Naive thymus-derived CD4-positive, alpha-beta T cell (primary cell): Measurements from ENCODE around the gene DMAC1. TPM values are rescaled to one million over a fixed set of nuclear protein-coding genes. Genes with fewer than 3 reads are reported as not detected.

Experiments
- ATAC-seq: fragments of 150-1000 bp; cut with Tn5 transposase; 2 replicates; pipeline ENCODE4 v1.10.0; 2021; ENCODE audit warnings: mild to moderate bottlenecking, moderate library complexity
- CTCF ChIA-PET: fragments of 350-600 bp; sonication (Branson Sonifier 250); formaldehyde crosslinking; loops from one replicate; lab custom pipeline; 2021; ENCODE audit warnings: antibody characterized with exemption; lab: Charles Lee
- POLR2A ChIA-PET: fragments of 350-600 bp; sonication (Branson Sonifier 250); formaldehyde crosslinking; loops from one replicate; lab custom pipeline; 2021; ENCODE audit warnings: antibody characterized with exemption, inconsistent platforms; lab: Charles Lee
- DNase-seq, 9 donors: peaks; one replicate each; pipeline versions ENCODE4 v3.0.0 to v3.0.0-alpha.2; 2020 to 2022; ENCODE audit warnings: mixed read lengths in 1 of 9
- H3K27ac ChIP-seq: one replicate; pipeline ENCODE4 v1.7.0; 2013; ENCODE audit warnings: mild to moderate bottlenecking, low read depth, low read length, moderate library complexity
- H3K27me3 ChIP-seq, 2 donors: one replicate each; pipeline ENCODE4 v1.7.0; 2013; ENCODE audit warnings: low read length in 2 of 2, mild to moderate bottlenecking in 2 of 2, moderate library complexity in 2 of 2; ENCODE audit not compliant: control insufficient read depth in 2 of 2, insufficient read depth in 2 of 2
- H3K36me3 ChIP-seq, 3 experiments: 1 replicate in 2 of 3; 2 replicates in 1 of 3; pipeline ENCODE4 v1.7.0; 2013; ENCODE audit warnings: low read length in 3 of 3, mild to moderate bottlenecking in 3 of 3, moderate library complexity in 1 of 3; ENCODE audit not compliant: insufficient read depth in 3 of 3, control insufficient read depth in 2 of 3
- H3K4me1 ChIP-seq, 2 donors: one replicate each; pipeline ENCODE4 v1.7.0; 2013; ENCODE audit warnings: low read length in 2 of 2, mild to moderate bottlenecking in 2 of 2, moderate library complexity in 1 of 2; ENCODE audit not compliant: control insufficient read depth in 2 of 2, insufficient read depth in 2 of 2
- H3K4me3 ChIP-seq: 2 replicates; pipeline ENCODE4 v1.7.0; 2013; ENCODE audit warnings: mild to moderate bottlenecking, low read length
- H3K9me3 ChIP-seq, 3 experiments: 1 replicate in 2 of 3; 2 replicates in 1 of 3; pipeline ENCODE4 v1.7.0; 2013; ENCODE audit warnings: low read length in 3 of 3; ENCODE audit not compliant: control insufficient read depth in 2 of 3
- H3K27ac Mint-ChIP-seq, 9 donors: one replicate each; pipeline ENCODE4 v1.8.0; 2020 to 2022; ENCODE audit warnings: mixed read lengths in 9 of 9, mild to moderate bottlenecking in 8 of 9, moderate library complexity in 5 of 9, inconsistent platforms in 2 of 9
- H3K27me3 Mint-ChIP-seq, 5 donors: one replicate each; pipeline ENCODE4 v1.8.0; 2021 to 2022; ENCODE audit warnings: mixed read lengths in 5 of 5, mild to moderate bottlenecking in 1 of 5
- H3K36me3 Mint-ChIP-seq, 5 donors: one replicate each; pipeline ENCODE4 v1.8.0; 2020 to 2022; ENCODE audit warnings: mixed read lengths in 5 of 5, mild to moderate bottlenecking in 3 of 5, inconsistent platforms in 1 of 5
- H3K4me1 Mint-ChIP-seq, 7 donors: one replicate each; pipeline ENCODE4 v1.8.0; 2020 to 2022; ENCODE audit warnings: mixed read lengths in 7 of 7, mild to moderate bottlenecking in 3 of 7, inconsistent platforms in 1 of 7
- H3K4me3 Mint-ChIP-seq, 10 donors: one replicate each; pipeline ENCODE4 v1.8.0; 2020 to 2022; ENCODE audit warnings: mild to moderate bottlenecking in 10 of 10, mixed read lengths in 10 of 10, moderate library complexity in 6 of 10, inconsistent platforms in 2 of 10
- H3K9me3 Mint-ChIP-seq, 11 donors: one replicate each; pipeline ENCODE4 v1.8.0; 2020 to 2022; ENCODE audit warnings: mixed read lengths in 11 of 11, mild to moderate bottlenecking in 4 of 11, inconsistent platforms in 1 of 11, moderate library complexity in 1 of 11
- intact Hi-C, 2 donors: fragments of 100-400 bp; cut with micrococcal nuclease; formaldehyde crosslinking; loops; one replicate each; pipeline ENCODE4 v1.15.1; 2023
- polyA plus RNA-seq, 2 donors: library from polyadenylated mRNA; unstranded; fragments of 300-500 nt; fragmentation: Illumina TruSeq; gene quantifications; one replicate each; pipeline ENCODE4 v1.2.3, GENCODE V29; 2021
- total RNA-seq, 6 experiments: library from RNA in 5 of 6; stranded (reverse) in 5 of 6; gene quantifications; 1 replicate in 5 of 6; 2 replicates in 1 of 6; pipeline ENCODE4 v1.2.3 and lab custom pipeline; 2021 to 2026

Gene DMAC1
- total and polyA plus RNA-seq, 7 experiments from 2014 or later: 17.5 to 54.9 (median 44.3) TPM

DNA sequence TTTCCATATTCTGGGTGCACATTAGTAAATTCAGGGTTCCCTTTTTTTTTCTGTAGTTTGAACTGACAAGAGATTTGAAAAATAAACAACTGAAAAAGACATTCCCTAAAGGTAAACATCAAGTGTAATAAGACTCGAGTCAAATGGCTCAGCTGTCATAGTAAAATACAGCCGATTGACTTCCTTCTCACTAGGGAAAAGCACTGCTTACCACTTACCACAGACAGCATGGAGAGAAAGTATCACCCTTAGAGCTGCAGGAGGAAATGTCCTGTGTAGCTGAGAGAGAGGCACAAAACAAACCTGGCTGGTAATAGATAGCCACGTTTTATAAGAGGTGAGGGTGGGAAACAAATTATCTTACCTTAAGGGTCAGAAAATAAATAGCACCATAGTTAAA, 12.1 kb upstream of the DMAC1 start:
- peaks cover 0 to 7% (median 5%) of the 10 kb centered on the region in 5 donors for H3K27me3 Mint-ChIP-seq
- no peaks in the 10 kb centered on the region for H3K36me3 ChIP-seq
- H3K4me1 Mint-ChIP-seq: peaks cover 0 to 4% (median 0%) of the 10 kb centered on the region in 7 donors
- no peak overlapping the region for H3K27ac ChIP-seq
- no peak overlapping the region for H3K4me3 ChIP-seq
- H3K9me3 Mint-ChIP-seq: no peaks in the 10 kb centered on the region
- H3K36me3 Mint-ChIP-seq: no peaks in the 10 kb centered on the region
- intact Hi-C loops: no loop called here
- POLR2A ChIA-PET: no interaction called here
- no peaks in the 10 kb centered on the region for H3K4me1 ChIP-seq
- ATAC-seq: no peak
- no peak overlapping the region for H3K4me3 Mint-ChIP-seq
- H3K27me3 ChIP-seq: no peaks in the 10 kb centered on the region
- CTCF ChIA-PET: no interaction called here
- H3K27ac Mint-ChIP-seq: no peak overlapping the region
- H3K9me3 ChIP-seq: no peaks in the 10 kb centered on the region
- no peak for DNase-seq

DNA sequence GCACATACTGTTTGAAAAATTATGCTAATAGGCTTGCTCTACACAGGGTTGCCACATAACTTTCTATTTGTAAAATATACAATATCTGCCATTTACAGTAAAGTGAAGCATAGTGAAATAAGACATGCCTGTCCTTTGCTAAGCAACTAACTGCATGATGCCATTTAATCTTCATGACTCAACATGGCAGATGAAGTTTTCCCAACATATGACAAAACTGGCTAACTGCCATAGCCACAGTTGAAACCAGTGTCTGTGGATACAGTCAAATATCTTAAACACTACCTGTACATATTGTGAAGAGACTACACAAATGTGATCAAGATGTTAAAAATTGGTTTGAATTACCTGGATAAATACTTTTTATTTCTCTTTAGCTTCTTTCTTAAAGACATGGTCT, 3.1 kb upstream of the DMAC1 start:
- peaks cover 0 to 4% (median 0%) of the 10 kb centered on the region in 3 experiments for H3K36me3 ChIP-seq
- POLR2A ChIA-PET: no interaction called here
- no peak for ATAC-seq
- H3K27ac ChIP-seq: no peak overlapping the region
- Mint-ChIP-seq H3K27me3 (peaks cover 0 to 4% (median 0%) of the 10 kb centered on the region in 5 donors), H3K9me3 (no peaks in the 10 kb centered on the region), H3K36me3 (peaks cover 0 to 6% (median 4%) of the 10 kb centered on the region in 5 donors), H3K4me3 (no peak overlapping the region), H3K4me1 (peaks cover 7 to 31% (median 16%) of the 10 kb centered on the region in 7 donors), H3K27ac (no peak overlapping the region)
- H3K4me3 ChIP-seq: no peak overlapping the region
- peaks cover 0 to 6% of the 10 kb centered on the region in 2 donors for H3K4me1 ChIP-seq
- CTCF ChIA-PET: no interaction called here
- no peak for DNase-seq
- H3K27me3 ChIP-seq: no peaks in the 10 kb centered on the region
- intact Hi-C loops: no loop called here
- H3K9me3 ChIP-seq: no peaks in the 10 kb centered on the region

DNA sequence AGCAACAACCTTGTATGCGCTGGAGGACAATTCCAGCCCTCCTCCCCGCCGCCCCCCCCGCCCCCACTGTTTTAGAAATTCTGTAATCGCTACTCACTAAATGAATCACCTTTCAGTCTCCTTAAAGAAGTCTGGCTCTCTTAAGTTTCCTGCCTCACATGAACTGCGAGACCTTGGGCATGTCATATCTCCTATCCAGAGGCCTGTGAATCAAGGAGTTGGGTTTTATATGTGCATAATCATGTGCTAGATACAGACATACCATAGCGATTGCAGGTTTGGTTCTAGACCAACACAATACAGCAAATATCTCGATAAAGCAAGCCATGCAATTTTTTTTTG, 337 bp upstream of the DMAC1 start:
- Mint-ChIP-seq H3K27me3 (peaks cover 0 to 2% (median 0%) of the 10 kb centered on the region in 5 donors), H3K4me3 (peak overlapping the region; percentile 91 to 98 (median 95)), H3K27ac (peak overlapping the region; percentile 84 to 98 (median 93)), H3K9me3 (no peaks in the 10 kb centered on the region), H3K36me3 (peaks cover 6 to 22% (median 16%) of the 10 kb centered on the region in 5 donors), H3K4me1 (peaks cover 12 to 57% (median 36%) of the 10 kb centered on the region in 7 donors)
- intact Hi-C loops: loop anchor here (1.0 to 5.0 kb wide), 14 partner anchors 44 to 1968 kb away; partner anchors contain the start of genes ERMP1 (in 1 of the 2), KDM4C (in 1 of the 2) and UHRF2 (in 1 of the 2)
- H3K27me3 ChIP-seq: no peaks in the 10 kb centered on the region
- POLR2A ChIA-PET: interaction anchor here (0.9 to 1.1 kb wide), 4 partner anchors 136 to 1050 kb away, joined by 3 to 6 read pairs (median 3); no protein-coding TSS in a partner anchor
- peaks cover 0 to 25% (median 0%) of the 10 kb centered on the region in 3 experiments for H3K36me3 ChIP-seq
- CTCF ChIA-PET: no interaction called here
- ATAC-seq (no peak), DNase-seq (peak in 1 of 9 donors; percentile 3)
- H3K4me1 ChIP-seq: peaks cover 0 to 8% of the 10 kb centered on the region in 2 donors
- no peaks in the 10 kb centered on the region for H3K9me3 ChIP-seq
- H3K4me3 ChIP-seq: peak overlapping the region; percentile 96
- H3K27ac ChIP-seq: peak overlapping the region; percentile 88

DNA sequence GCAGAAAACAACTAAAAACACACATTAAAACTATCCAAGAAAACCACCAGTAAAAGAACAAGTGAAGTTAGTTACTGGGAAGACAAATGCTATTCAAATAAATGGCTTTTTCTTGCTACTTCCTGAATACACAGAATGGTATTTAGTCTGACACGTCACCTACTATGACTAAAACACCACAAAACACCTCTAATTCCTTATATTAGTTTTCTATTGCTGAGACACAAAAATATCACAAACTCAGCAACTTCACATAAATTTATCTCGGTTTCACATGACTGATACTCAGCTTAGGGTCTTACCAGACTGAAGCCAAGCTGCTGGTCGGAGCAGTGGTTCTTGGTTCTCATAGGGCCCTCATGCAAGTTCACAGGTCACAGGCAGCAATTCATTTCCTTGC, 5.4 kb downstream of the DMAC1 start:
- Histone ChIP-seq H3K27me3 (no peaks in the 10 kb centered on the region), H3K27ac (no peak overlapping the region), H3K4me1 (peaks cover 0 to 8% of the 10 kb centered on the region in 2 donors), H3K9me3 (no peaks in the 10 kb centered on the region), H3K4me3 (no peak overlapping the region), H3K36me3 (peaks cover 0 to 41% (median 0%) of the 10 kb centered on the region in 3 experiments)
- Mint-ChIP-seq H3K9me3 (no peaks in the 10 kb centered on the region), H3K4me3 (no peak overlapping the region), H3K27ac (peak overlapping the region in 3 of 9 donors; percentile 10 to 20 (median 16)), H3K4me1 (peaks cover 13 to 62% (median 51%) of the 10 kb centered on the region in 7 donors), H3K27me3 (no peaks in the 10 kb centered on the region), H3K36me3 (peaks cover 22 to 51% (median 33%) of the 10 kb centered on the region in 5 donors)
- ATAC-seq (no peak), DNase-seq (no peak)
- ChIA-PET POLR2A (no interaction called here), CTCF (no interaction called here)
- intact Hi-C loops: no loop called here

GRCh38 chr9:7791394-7791793, 8.2 kb downstream of the DMAC1 start:
- Mint-ChIP-seq H3K27me3 (no peaks in the 10 kb centered on the region), H3K27ac (peak overlapping the region in 4 of 9 donors; percentile 14 to 51 (median 40)), H3K4me3 (no peak overlapping the region), H3K36me3 (peaks cover 22 to 55% (median 32%) of the 10 kb centered on the region in 5 donors), H3K9me3 (no peaks in the 10 kb centered on the region), H3K4me1 (peaks cover 2 to 37% (median 31%) of the 10 kb centered on the region in 7 donors)
- ATAC-seq: no peak
- H3K4me1 ChIP-seq: no peaks in the 10 kb centered on the region
- intact Hi-C loops: no loop called here
- no peaks in the 10 kb centered on the region for H3K27me3 ChIP-seq
- no peaks in the 10 kb centered on the region for H3K9me3 ChIP-seq
- peaks cover 0 to 35% (median 0%) of the 10 kb centered on the region in 3 experiments for H3K36me3 ChIP-seq
- ChIA-PET POLR2A (no interaction called here), CTCF (no interaction called here)
- H3K27ac ChIP-seq: no peak overlapping the region
- DNase-seq: no peak
- no peak overlapping the region for H3K4me3 ChIP-seq

DNA sequence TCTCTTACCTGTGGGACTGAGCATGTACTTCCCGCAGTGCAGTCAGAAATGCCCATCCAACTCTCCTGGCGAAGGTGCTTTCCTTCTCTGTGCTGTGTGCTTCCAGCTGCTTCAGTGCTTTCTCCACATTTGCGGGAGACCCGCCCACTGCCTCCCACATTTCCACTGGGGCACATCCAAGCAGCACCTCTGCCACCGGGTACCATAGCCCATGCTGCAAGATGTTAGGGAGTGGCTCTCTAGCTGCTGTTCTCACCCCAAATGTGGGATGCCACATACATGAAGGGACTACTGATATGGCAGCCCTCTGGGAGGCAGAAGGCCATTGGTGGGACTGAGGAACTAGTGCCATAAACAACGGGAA, 8.8 kb downstream of the DMAC1 start:
- Histone ChIP-seq H3K27ac (no peak overlapping the region), H3K4me1 (no peaks in the 10 kb centered on the region), H3K36me3 (peaks cover 0 to 29% (median 0%) of the 10 kb centered on the region in 3 experiments), H3K4me3 (no peak overlapping the region), H3K27me3 (no peaks in the 10 kb centered on the region), H3K9me3 (no peaks in the 10 kb centered on the region)
- intact Hi-C loops: no loop called here
- peaks cover 2 to 31% (median 25%) of the 10 kb centered on the region in 7 donors for H3K4me1 Mint-ChIP-seq
- no peak overlapping the region for H3K4me3 Mint-ChIP-seq
- ATAC-seq (no peak), DNase-seq (no peak)
- ChIA-PET CTCF (no interaction called here), POLR2A (no interaction called here)
- no peak overlapping the region for H3K27ac Mint-ChIP-seq
- H3K36me3 Mint-ChIP-seq: peaks cover 17 to 51% (median 26%) of the 10 kb centered on the region in 5 donors
- H3K27me3 Mint-ChIP-seq: no peaks in the 10 kb centered on the region
- no peaks in the 10 kb centered on the region for H3K9me3 Mint-ChIP-seq
